ENCODE data around the gene ARNT2.

ARNT2 gene

GRCh38 chr15:80459818-80460217 is 55.6 kb downstream of the ARNT2 start:
- H3K9me3 ChIP-seq (ENCODE audit: insufficient read depth, low read depth, low read length), result no peaks in the 10 kb centered on the region
- H3K4me3 ChIP-seq (ENCODE audit: low read length), result no peak overlapping the region
- no peak overlapping the region for H3K27ac ChIP-seq (ENCODE audit: low read length)
- no peaks in the 10 kb centered on the region for H3K4me1 ChIP-seq (ENCODE audit: insufficient read depth, low read length)
- no peak overlapping the region for H3K9ac ChIP-seq (ENCODE audit: low read depth, low read length)
- H3K27me3 ChIP-seq (ENCODE audit: insufficient read depth, low read length), result no peaks in the 10 kb centered on the region
- no peaks in the 10 kb centered on the region for H3K36me3 ChIP-seq (ENCODE audit: insufficient read depth, low read depth, low read length)

- H3K9ac ChIP-seq (ENCODE audit: low read depth, low read length), result no peak overlapping the region
- H3K4me1 ChIP-seq (ENCODE audit: insufficient read depth, low read length), result no peaks in the 10 kb centered on the region
- no peaks in the 10 kb centered on the region for H3K36me3 ChIP-seq (ENCODE audit: insufficient read depth, low read depth, low read length)
- no peaks in the 10 kb centered on the region for H3K9me3 ChIP-seq (ENCODE audit: insufficient read depth, low read depth, low read length)
- no peak overlapping the region for H3K27ac ChIP-seq (ENCODE audit: low read length)
- no peaks in the 10 kb centered on the region for H3K27me3 ChIP-seq (ENCODE audit: insufficient read depth, low read length)
- no peak overlapping the region for H3K4me3 ChIP-seq (ENCODE audit: low read length)
Measured at GRCh38 chr15:80461356-80462095, 57.3 kb downstream of the ARNT2 start.

DNA sequence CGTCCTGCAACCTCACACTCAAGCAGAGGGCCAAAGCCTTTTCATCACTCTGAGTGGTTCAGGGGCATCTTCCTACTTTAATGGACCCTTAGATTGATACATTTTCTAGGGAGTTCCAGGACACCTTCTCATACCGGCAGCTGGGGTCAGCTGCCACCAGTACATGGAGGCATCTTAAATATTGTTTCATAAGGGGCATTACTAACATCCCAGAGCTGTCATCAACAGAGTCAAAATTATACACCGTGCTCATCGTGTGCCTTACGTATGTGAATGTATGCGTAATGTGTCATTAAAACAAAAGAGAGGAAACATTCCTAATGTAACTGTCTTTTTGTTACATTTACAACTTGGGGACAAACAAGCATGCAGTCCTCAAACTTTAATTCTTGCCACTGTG is 57.9 kb downstream of the ARNT2 start:
- H3K4me1 ChIP-seq (ENCODE audit: insufficient read depth, low read length), result no peaks in the 10 kb centered on the region

DNA sequence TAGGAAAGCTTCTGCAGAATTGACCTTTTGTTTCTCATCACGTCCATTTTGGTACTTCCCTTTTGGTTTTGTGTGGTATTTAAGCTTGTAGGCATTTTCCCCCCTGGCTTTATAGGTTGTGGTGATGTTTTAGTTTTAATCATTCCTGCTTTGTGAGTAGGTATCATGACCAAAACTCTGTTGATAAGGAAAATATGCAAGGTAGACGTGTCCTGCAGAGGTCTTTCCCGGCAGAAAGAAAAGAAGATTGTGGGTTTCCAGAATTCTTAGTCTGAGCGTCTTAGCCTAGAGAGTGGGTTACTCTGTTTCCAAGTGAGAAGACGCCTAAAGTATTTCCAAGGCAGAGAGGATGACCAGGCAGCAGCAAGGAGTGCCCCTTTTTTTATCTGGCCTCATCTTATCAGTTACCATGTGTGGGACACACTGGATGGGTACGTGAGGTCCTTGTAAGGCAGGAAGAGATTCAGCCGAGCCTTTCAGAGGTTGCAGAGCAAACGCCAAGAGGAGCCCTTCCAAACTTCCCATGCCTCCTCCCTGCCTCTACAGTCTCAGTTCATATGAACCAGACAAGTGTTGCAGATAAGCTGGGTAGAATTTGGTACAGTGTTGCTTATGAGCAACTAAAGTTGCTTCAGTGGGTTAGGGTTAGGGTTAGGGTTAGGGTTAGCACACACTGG is 58.8 kb downstream of the ARNT2 start:
- Histone ChIP-seq H3K27ac (ENCODE audit: low read length) (no peak overlapping the region), H3K4me1 (ENCODE audit: insufficient read depth, low read length) (peaks cover 3% of the 10 kb centered on the region), H3K9ac (ENCODE audit: low read depth, low read length) (no peak overlapping the region), H3K36me3 (ENCODE audit: insufficient read depth, low read depth, low read length) (no peaks in the 10 kb centered on the region), H3K27me3 (ENCODE audit: insufficient read depth, low read length) (no peaks in the 10 kb centered on the region), H3K4me3 (ENCODE audit: low read length) (no peak overlapping the region), H3K9me3 (ENCODE audit: insufficient read depth, low read depth, low read length) (no peaks in the 10 kb centered on the region)

More for the DNA sequence above, 57.9 kb downstream of the ARNT2 start:
- no peaks in the 10 kb centered on the region for H3K9me3 ChIP-seq (ENCODE audit: insufficient read depth, low read depth, low read length)
- no peak overlapping the region for H3K4me3 ChIP-seq (ENCODE audit: low read length)
- H3K36me3 ChIP-seq (ENCODE audit: insufficient read depth, low read depth, low read length), result no peaks in the 10 kb centered on the region
- H3K27me3 ChIP-seq (ENCODE audit: insufficient read depth, low read length), result no peaks in the 10 kb centered on the region
- H3K9ac ChIP-seq (ENCODE audit: low read depth, low read length), result no peak overlapping the region
- H3K27ac ChIP-seq (ENCODE audit: low read length), result no peak overlapping the region

DNA sequence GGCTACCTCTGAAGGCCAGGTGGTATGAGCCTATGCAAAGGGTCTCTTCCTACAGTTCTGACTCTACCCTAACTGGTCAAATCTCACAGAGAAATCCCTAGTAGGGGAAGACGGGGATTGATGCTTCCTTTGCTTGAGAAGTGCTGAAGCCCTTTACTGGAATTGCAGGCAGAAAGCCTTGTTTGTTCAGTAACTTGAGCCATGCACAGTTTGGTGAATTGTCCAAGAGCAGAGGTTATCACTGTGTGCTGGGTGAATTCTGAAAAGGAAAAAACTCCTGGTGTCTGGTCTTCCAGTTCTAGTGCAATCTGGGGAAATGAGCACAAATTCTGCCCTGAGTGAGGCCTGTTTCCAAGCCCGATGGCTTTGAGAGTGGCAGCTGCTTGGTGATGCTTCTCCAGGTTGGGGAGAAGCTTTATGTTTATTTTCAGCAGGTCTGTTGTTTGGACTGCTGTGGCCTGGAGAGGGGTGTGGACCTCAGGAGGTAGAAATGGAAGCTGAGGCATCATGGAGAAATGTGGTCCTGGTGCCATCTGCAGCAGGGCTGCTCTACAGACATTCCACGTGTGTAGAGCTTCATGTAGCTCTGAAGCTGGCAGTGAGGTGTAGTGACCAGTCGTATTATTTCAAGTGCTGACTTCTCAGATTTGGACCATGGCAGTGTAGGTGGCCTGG is 60.9 kb downstream of the ARNT2 start:
- Histone ChIP-seq H3K27me3 (ENCODE audit: insufficient read depth, low read length) (no peaks in the 10 kb centered on the region), H3K27ac (ENCODE audit: low read length) (no peak overlapping the region), H3K9me3 (ENCODE audit: insufficient read depth, low read depth, low read length) (no peaks in the 10 kb centered on the region), H3K9ac (ENCODE audit: low read depth, low read length) (no peak overlapping the region), H3K4me3 (ENCODE audit: low read length) (no peak overlapping the region), H3K36me3 (ENCODE audit: insufficient read depth, low read depth, low read length) (peaks cover under 1% of the 10 kb centered on the region; the same call in 1 of the 2 replicates), H3K4me1 (ENCODE audit: insufficient read depth, low read length) (peaks cover 9% of the 10 kb centered on the region)

- peaks cover 6% of the 10 kb centered on the region; the same call in 1 of the 2 replicates for H3K36me3 ChIP-seq (ENCODE audit: insufficient read depth, low read depth, low read length)
- H3K27ac ChIP-seq (ENCODE audit: low read length), result no peak overlapping the region
Measured at GRCh38 chr15:80465626-80466005, 61.4 kb downstream of the ARNT2 start.

GRCh38 chr15:80466543-80466942 is 62.4 kb downstream of the ARNT2 start:
- Histone ChIP-seq H3K4me3 (ENCODE audit: low read length) (no peak overlapping the region), H3K36me3 (ENCODE audit: insufficient read depth, low read depth, low read length) (peaks cover 12% of the 10 kb centered on the region; the same call in 1 of the 2 replicates), H3K9me3 (ENCODE audit: insufficient read depth, low read depth, low read length) (no peaks in the 10 kb centered on the region), H3K27me3 (ENCODE audit: insufficient read depth, low read length) (no peaks in the 10 kb centered on the region), H3K27ac (ENCODE audit: low read length) (no peak overlapping the region), H3K9ac (ENCODE audit: low read depth, low read length) (no peak overlapping the region), H3K4me1 (ENCODE audit: insufficient read depth, low read length) (peaks cover 10% of the 10 kb centered on the region)

More at GRCh38 chr15:80465626-80466005, 61.4 kb downstream of the ARNT2 start:
- Histone ChIP-seq H3K4me3 (ENCODE audit: low read length) (no peak overlapping the region), H3K9me3 (ENCODE audit: insufficient read depth, low read depth, low read length) (no peaks in the 10 kb centered on the region), H3K9ac (ENCODE audit: low read depth, low read length) (no peak overlapping the region), H3K27me3 (ENCODE audit: insufficient read depth, low read length) (no peaks in the 10 kb centered on the region), H3K4me1 (ENCODE audit: insufficient read depth, low read length) (peaks cover 9% of the 10 kb centered on the region)

DNA sequence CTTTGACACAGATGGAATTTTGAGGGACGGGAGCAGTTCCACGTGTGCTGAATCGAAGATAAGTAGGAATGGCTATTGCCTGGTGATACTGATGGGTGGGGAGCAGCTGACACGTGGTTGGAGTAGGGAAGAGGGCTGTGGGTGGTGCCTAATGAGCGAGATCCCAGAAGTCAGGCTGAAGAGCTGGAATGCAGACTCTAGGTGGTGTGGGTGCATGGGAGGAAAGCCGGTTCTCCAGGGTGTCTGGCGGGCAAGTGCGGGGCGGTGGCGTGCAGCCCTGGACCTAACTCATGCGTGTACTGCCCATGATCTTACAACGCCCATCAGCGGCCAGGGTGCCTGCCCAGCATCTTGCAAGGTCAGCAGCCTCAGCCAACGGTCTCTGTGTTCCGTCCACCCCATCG is 63.1 kb downstream of the ARNT2 start:
- Histone ChIP-seq H3K27ac (ENCODE audit: low read length) (no peak overlapping the region), H3K36me3 (ENCODE audit: insufficient read depth, low read depth, low read length) (peaks cover 12% of the 10 kb centered on the region; the same call in 1 of the 2 replicates), H3K9me3 (ENCODE audit: insufficient read depth, low read depth, low read length) (no peaks in the 10 kb centered on the region), H3K9ac (ENCODE audit: low read depth, low read length) (no peak overlapping the region), H3K4me1 (ENCODE audit: insufficient read depth, low read length) (peaks cover 13% of the 10 kb centered on the region), H3K27me3 (ENCODE audit: insufficient read depth, low read length) (no peaks in the 10 kb centered on the region), H3K4me3 (ENCODE audit: low read length) (no peak overlapping the region)

GRCh38 chr15:80468796-80469195 is 64.6 kb downstream of the ARNT2 start:
- peaks cover 12% of the 10 kb centered on the region; the same call in 1 of the 2 replicates for H3K36me3 ChIP-seq (ENCODE audit: insufficient read depth, low read depth, low read length)
- peaks cover 27% of the 10 kb centered on the region for H3K4me1 ChIP-seq (ENCODE audit: insufficient read depth, low read length)
- H3K27ac ChIP-seq (ENCODE audit: low read length), result no peak overlapping the region
- no peak overlapping the region for H3K4me3 ChIP-seq (ENCODE audit: low read length)
- H3K9me3 ChIP-seq (ENCODE audit: insufficient read depth, low read depth, low read length), result no peaks in the 10 kb centered on the region
- no peaks in the 10 kb centered on the region for H3K27me3 ChIP-seq (ENCODE audit: insufficient read depth, low read length)
- no peak overlapping the region for H3K9ac ChIP-seq (ENCODE audit: low read depth, low read length)

- Histone ChIP-seq H3K27ac (ENCODE audit: low read length) (no peak overlapping the region), H3K36me3 (ENCODE audit: insufficient read depth, low read depth, low read length) (peaks cover 28% of the 10 kb centered on the region), H3K4me1 (ENCODE audit: insufficient read depth, low read length) (peaks cover 33% of the 10 kb centered on the region), H3K9me3 (ENCODE audit: insufficient read depth, low read depth, low read length) (no peaks in the 10 kb centered on the region), H3K4me3 (ENCODE audit: low read length) (no peak overlapping the region), H3K9ac (ENCODE audit: low read depth, low read length) (no peak overlapping the region), H3K27me3 (ENCODE audit: insufficient read depth, low read length) (no peaks in the 10 kb centered on the region)
Measured at GRCh38 chr15:80471881-80472280, 67.7 kb downstream of the ARNT2 start.

DNA sequence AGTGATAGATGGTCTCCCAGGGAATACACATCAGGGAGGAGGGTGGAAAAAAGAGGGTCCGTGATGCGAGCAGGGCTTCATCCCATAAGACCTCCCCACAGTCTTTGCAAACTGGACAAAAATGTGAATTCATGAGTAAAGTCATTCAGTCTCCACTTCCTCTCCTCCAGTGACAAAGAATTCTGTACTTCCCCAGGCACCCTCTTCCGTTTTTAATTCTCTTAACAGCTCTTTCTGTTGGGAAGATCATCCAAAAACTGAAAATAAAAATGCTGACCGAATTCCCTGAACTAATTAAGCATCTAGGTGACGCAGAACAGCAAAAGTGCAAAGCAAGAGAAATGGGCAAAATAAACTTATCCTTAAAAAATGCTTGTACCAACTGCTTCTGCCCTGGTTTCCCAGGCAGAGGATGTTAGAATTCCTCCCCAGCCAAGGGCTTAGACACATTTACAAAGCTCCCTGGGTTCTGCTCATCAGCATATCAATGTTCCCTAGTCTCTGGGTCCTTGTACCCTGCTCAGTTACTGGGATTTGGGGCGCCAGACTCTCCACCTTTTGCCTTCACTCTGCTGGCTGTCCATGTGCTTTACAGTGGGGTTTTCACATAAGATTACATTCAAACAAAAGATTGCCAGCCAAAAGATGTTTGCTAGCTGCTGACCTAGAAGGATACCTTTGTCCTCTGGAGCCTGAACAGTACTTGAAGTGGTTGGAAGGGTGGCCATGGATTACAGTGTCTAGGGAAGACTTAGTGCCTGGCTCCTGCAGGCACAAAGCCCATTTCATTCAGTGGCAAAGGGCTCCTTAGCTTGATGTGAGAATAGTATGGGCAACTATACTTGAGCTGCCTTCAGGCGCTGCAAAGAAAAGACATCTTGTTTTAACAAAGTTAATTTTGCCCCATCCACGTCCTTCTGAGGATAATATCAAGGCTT is 69.4 kb downstream of the ARNT2 start:
- Histone ChIP-seq H3K4me3 (ENCODE audit: low read length) (peak overlapping the region; percentile 17; the same call in 1 of the 2 replicates), H3K4me1 (ENCODE audit: insufficient read depth, low read length) (peaks cover 24% of the 10 kb centered on the region; the same call in 1 of the 2 replicates), H3K9me3 (ENCODE audit: insufficient read depth, low read depth, low read length) (no peaks in the 10 kb centered on the region), H3K36me3 (ENCODE audit: insufficient read depth, low read depth, low read length) (peaks cover 28% of the 10 kb centered on the region), H3K27ac (ENCODE audit: low read length) (peak overlapping the region; percentile 53), H3K27me3 (ENCODE audit: insufficient read depth, low read length) (no peaks in the 10 kb centered on the region), H3K9ac (ENCODE audit: low read depth, low read length) (peak overlapping the region; percentile 28; the same call in 1 of the 2 replicates)
